ENCODE results near the gene MCM7. TPM values are rescaled to one million over a fixed set of nuclear protein-coding genes. Genes with fewer than 3 reads are reported as not detected.
A peak's percentile ranks its signal among the peaks of the same experiment; 100 is the strongest.

Gene MCM7
- total and polyA plus RNA-seq, 5 experiments from 2014 or later: 28.7 to 161 (median 46.6) TPM

GRCh38 chr7:100059251-100059739 lies 41.9 kb downstream of the MCM7 start:
- DNase-seq: no peak
- Mint-ChIP-seq H3K27ac (no peak overlapping the region), H3K27me3 (no peaks in the 10 kb centered on the region), H3K4me1 (peaks cover 0 to 2% (median 0%) of the 10 kb centered on the region in 4 donors), H3K36me3 (peaks cover 0 to 44% (median 6%) of the 10 kb centered on the region in 3 donors), H3K4me3 (no peak overlapping the region), H3K9me3 (no peaks in the 10 kb centered on the region)
- POLR2A ChIA-PET: interaction anchor here (0.8 kb wide), 1 partner anchor 16 kb away, joined by 3 read pairs; no protein-coding TSS in a partner anchor
- ATAC-seq: no peak

- Mint-ChIP-seq H3K27ac (no peak overlapping the region), H3K4me3 (no peak overlapping the region), H3K9me3 (no peaks in the 10 kb centered on the region), H3K4me1 (peaks cover 0 to 2% (median under 1%) of the 10 kb centered on the region in 4 donors), H3K27me3 (no peaks in the 10 kb centered on the region), H3K36me3 (peaks cover 0 to 33% (median 0%) of the 10 kb centered on the region in 3 donors)
- no peak for DNase-seq
- ATAC-seq: no peak
- POLR2A ChIA-PET: no interaction called here
Observed at GRCh38 chr7:100057006-100057405, 44.2 kb downstream of the MCM7 start.

- H3K27ac Mint-ChIP-seq: no peak overlapping the region
- H3K27me3 Mint-ChIP-seq: no peaks in the 10 kb centered on the region
- ATAC-seq: peak in 1 of 2 donors; percentile 24
- H3K4me3 Mint-ChIP-seq: no peak overlapping the region
- H3K36me3 Mint-ChIP-seq: peaks cover 0 to 17% (median 0%) of the 10 kb centered on the region in 3 donors
- peak in 7 of 10 donors; percentile 7 to 55 (median 28) for DNase-seq
- H3K9me3 Mint-ChIP-seq: no peaks in the 10 kb centered on the region
- peaks cover 9 to 24% (median 16%) of the 10 kb centered on the region in 4 donors for H3K4me1 Mint-ChIP-seq
- POLR2A ChIA-PET: no interaction called here
Observed at GRCh38 chr7:100053215-100053614, 48.0 kb downstream of the MCM7 start.

DNA sequence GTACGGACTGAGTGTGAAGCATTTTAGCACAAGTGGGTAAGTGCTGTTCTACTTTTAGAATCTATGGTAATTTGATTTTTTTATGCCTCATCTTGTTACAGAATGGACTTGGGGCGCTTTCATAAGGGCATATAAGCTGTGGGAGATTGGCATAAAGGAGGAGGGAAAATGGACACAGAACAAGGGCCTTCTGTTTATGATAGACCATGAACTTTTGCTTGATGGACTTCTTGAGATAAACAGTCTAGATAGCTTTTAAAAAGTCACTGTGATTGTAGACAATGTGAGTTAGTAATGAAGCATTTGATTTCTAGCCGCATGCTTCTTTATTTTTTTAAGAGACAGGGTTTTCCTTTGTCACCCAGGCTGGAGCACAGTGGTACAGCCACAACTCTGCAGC lies 49.6 kb downstream of the MCM7 start:
- Mint-ChIP-seq H3K36me3 (peaks cover 0 to 2% (median 0%) of the 10 kb centered on the region in 3 donors), H3K9me3 (no peaks in the 10 kb centered on the region), H3K27me3 (no peaks in the 10 kb centered on the region), H3K27ac (peak overlapping the region in 4 of 10 donors; percentile 40 to 80 (median 56)), H3K4me1 (peaks cover 7 to 24% (median 16%) of the 10 kb centered on the region in 4 donors), H3K4me3 (peak overlapping the region; percentile 31 to 76 (median 56))
- DNase-seq (no peak), ATAC-seq (no peak)
- POLR2A ChIA-PET: interaction anchor here (0.6 kb wide), 1 partner anchor 57 kb away, joined by 3 read pairs; no protein-coding TSS in a partner anchor

- ATAC-seq (peak; percentile 89 to 91), DNase-seq (peak; percentile 64 to 89 (median 76))
- H3K27ac Mint-ChIP-seq: peak within 1 kb of the TSS; percentile 90 to 99 (median 98)
- H3K9me3 Mint-ChIP-seq: no peaks in the 10 kb centered on the region
- no peaks in the 10 kb centered on the region for H3K27me3 Mint-ChIP-seq
- POLR2A ChIA-PET: interaction anchor here (0.6 to 1.6 kb wide), 13 partner anchors 9 to 491 kb away, joined by 3 to 7 read pairs (median 3); partner anchors contain the start of genes LAMTOR4, MBLAC1, ZKSCAN1 and ZNF655
- H3K36me3 Mint-ChIP-seq: peaks cover 0 to 2% (median 0%) of the 10 kb centered on the region in 3 donors
- H3K4me1 Mint-ChIP-seq: peaks cover 8 to 26% (median 18%) of the 10 kb centered on the region in 4 donors
- H3K4me3 Mint-ChIP-seq: peak within 1 kb of the TSS; percentile 88 to 98 (median 94)
Observed at GRCh38 chr7:100049441-100050291, 51.5 kb downstream of the MCM7 start, which contains the start of gene ZSCAN21. Gene ZSCAN21, plus strand, starts transcription at chr7:100049774. Its CDS starts 7,233 bp downstream, at chr7:100057007.

DNA sequence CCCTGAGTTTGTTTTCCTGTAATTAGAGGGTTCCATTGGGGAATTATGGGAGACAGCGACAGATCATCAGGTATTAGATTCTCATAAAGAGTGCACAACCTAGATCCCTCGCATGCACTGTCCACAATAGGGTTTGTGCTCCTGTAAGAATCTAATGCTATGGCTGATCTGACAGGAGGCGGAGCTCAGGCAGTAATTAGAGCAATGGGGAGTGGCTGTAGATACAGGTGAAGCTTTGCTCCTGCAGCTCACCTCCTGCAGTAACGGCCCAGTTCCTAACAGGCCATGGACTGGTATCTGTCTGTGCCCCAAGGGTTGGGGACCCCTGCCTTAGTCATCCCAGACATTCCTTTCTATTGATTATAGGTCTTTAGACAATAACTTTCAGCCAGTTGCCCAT lies 52.5 kb downstream of the MCM7 start:
- H3K36me3 Mint-ChIP-seq: peaks cover 0 to 2% (median 0%) of the 10 kb centered on the region in 3 donors
- no peaks in the 10 kb centered on the region for H3K9me3 Mint-ChIP-seq
- H3K27ac Mint-ChIP-seq: peak overlapping the region; percentile 16 to 99 (median 97)
- H3K4me3 Mint-ChIP-seq: peak overlapping the region; percentile 39 to 98 (median 94)
- peaks cover 9 to 27% (median 19%) of the 10 kb centered on the region in 4 donors for H3K4me1 Mint-ChIP-seq
- no peak for DNase-seq
- POLR2A ChIA-PET: interaction anchor here (1.0 to 1.6 kb wide), 5 partner anchors 27 to 100 kb away, joined by 3 to 7 read pairs (median 5); partner anchors contain the start of genes LAMTOR4 and ZKSCAN1
- no peak for ATAC-seq
- H3K27me3 Mint-ChIP-seq: no peaks in the 10 kb centered on the region

GRCh38 chr7:100044718-100045117 lies 56.5 kb downstream of the MCM7 start:
- Mint-ChIP-seq H3K36me3 (no peaks in the 10 kb centered on the region), H3K27me3 (no peaks in the 10 kb centered on the region), H3K9me3 (no peaks in the 10 kb centered on the region), H3K4me1 (peaks cover 5 to 33% (median 24%) of the 10 kb centered on the region in 4 donors), H3K4me3 (peak overlapping the region in 4 of 10 donors; percentile 6 to 30 (median 8)), H3K27ac (peak overlapping the region in 2 of 10 donors; percentile 24 to 53)
- DNase-seq: no peak
- ATAC-seq: no peak
- POLR2A ChIA-PET: interaction anchor here (0.7 kb wide), 2 partner anchors 37 to 669 kb away, joined by 3 to 4 read pairs; no protein-coding TSS in a partner anchor

Small RNA genes within 50 kb of the gene (microRNA-seq; reads per million reads assigned to microRNA genes)
- gene MIR106B (ENCODE audit: borderline microRNAs expressed) (5,476 reads per million, percentile 93 among the genes with 10 or more reads in this experiment), gene MIR25 (ENCODE audit: borderline microRNAs expressed) (1,036 reads per million, percentile 84 among the genes with 10 or more reads in this experiment), gene MIR93 (ENCODE audit: borderline microRNAs expressed) (2,656 reads per million, percentile 91 among the genes with 10 or more reads in this experiment)

Other genes starting within 250 kb of the MCM7 start
- gene OR2AE1, start 224.4 kb downstream of the MCM7 start, total RNA-seq: 1 to 10 TPM; 1.1 to 1.3 TPM
- gene OR2AE1, start 224.4 kb downstream of the MCM7 start, polyA plus RNA-seq: not detected
- 10 to 100 TPM; 68.4 to 70.6 TPM for gene TRIM4, start 181.9 kb downstream of the MCM7 start, total RNA-seq
- gene TRIM4, start 181.9 kb downstream of the MCM7 start, polyA plus RNA-seq: 10 to 100 TPM; 22.2 to 32.2 (median 31.0) TPM
- 1 to 10 TPM; 1.6 to 1.7 TPM for gene GJC3, start 171.8 kb downstream of the MCM7 start, total RNA-seq
- 1 to 10 TPM in 1 of 3 donors, under 1 TPM in 1, not detected in 1; 0.42 to 2.0 TPM for gene GJC3, start 171.8 kb downstream of the MCM7 start, polyA plus RNA-seq
- gene AZGP1, start 125.4 kb downstream of the MCM7 start, total RNA-seq: not detected
- gene AZGP1, start 125.4 kb downstream of the MCM7 start, polyA plus RNA-seq: not detected
- 100 to 1,000 TPM; 104 to 108 TPM for gene ZKSCAN1, start 85.8 kb downstream of the MCM7 start, total RNA-seq
- 10 to 100 TPM; 39.1 to 63.6 (median 47.1) TPM for gene ZKSCAN1, start 85.8 kb downstream of the MCM7 start, polyA plus RNA-seq
- 10 to 100 TPM in 1 of 2 experiments, 1 to 10 TPM in 1; 8.3 to 10.5 TPM for gene ZSCAN21, start 51.6 kb downstream of the MCM7 start, total RNA-seq
- gene ZSCAN21, start 51.6 kb downstream of the MCM7 start, polyA plus RNA-seq: 10 to 100 TPM in 1 of 3 donors, 1 to 10 TPM in 2; 5.2 to 11.2 (median 8.2) TPM
- 10 to 100 TPM; 42.7 to 48.8 TPM for gene ZNF3, start 19.7 kb downstream of the MCM7 start, total RNA-seq
- gene ZNF3, start 19.7 kb downstream of the MCM7 start, polyA plus RNA-seq: 10 to 100 TPM; 17.4 to 28.4 (median 20.2) TPM
- 10 to 100 TPM; 72.0 to 80.2 TPM for gene COPS6, start 12.4 kb downstream of the MCM7 start, total RNA-seq
- 100 to 1,000 TPM; 107 to 145 (median 121) TPM for gene COPS6, start 12.4 kb downstream of the MCM7 start, polyA plus RNA-seq
- 10 to 100 TPM in 1 of 2 experiments, 1 to 10 TPM in 1; 7.5 to 10.9 TPM for gene AP4M1, start 246 bp upstream of the MCM7 start, total RNA-seq
- 1 to 10 TPM; 1.7 to 3.6 (median 2.3) TPM for gene AP4M1, start 246 bp upstream of the MCM7 start, polyA plus RNA-seq
- 10 to 100 TPM; 61.6 to 68.7 TPM for gene TAF6, start 18.0 kb upstream of the MCM7 start, total RNA-seq
- 10 to 100 TPM; 21.3 to 39.0 (median 31.5) TPM for gene TAF6, start 18.0 kb upstream of the MCM7 start, polyA plus RNA-seq
- gene CNPY4, start 18.2 kb upstream of the MCM7 start, total RNA-seq: 10 to 100 TPM; 99.0 to 99.6 TPM
- gene CNPY4, start 18.2 kb upstream of the MCM7 start, polyA plus RNA-seq: 10 to 100 TPM; 19.8 to 23.5 (median 20.6) TPM
- 1 to 10 TPM; 5.6 to 7.2 TPM for gene MBLAC1, start 25.6 kb upstream of the MCM7 start, total RNA-seq
- 1 to 10 TPM; 2.1 to 2.3 (median 2.1) TPM for gene MBLAC1, start 25.6 kb upstream of the MCM7 start, polyA plus RNA-seq
- 100 to 1,000 TPM; 170 to 206 TPM for gene LAMTOR4, start 47.5 kb upstream of the MCM7 start, total RNA-seq
- gene LAMTOR4, start 47.5 kb upstream of the MCM7 start, polyA plus RNA-seq: 100 to 1,000 TPM; 403 to 435 (median 430) TPM
- gene TRAPPC14, start 57.3 kb upstream of the MCM7 start, total RNA-seq: 100 to 1,000 TPM; 103 to 109 TPM
- gene TRAPPC14, start 57.3 kb upstream of the MCM7 start, polyA plus RNA-seq: 1 to 10 TPM; 2.1 to 4.5 (median 2.4) TPM
- 10 to 100 TPM; 37.0 to 39.1 TPM for gene GAL3ST4, start 67.2 kb upstream of the MCM7 start, total RNA-seq
- gene GAL3ST4, start 67.2 kb upstream of the MCM7 start, polyA plus RNA-seq: 1 to 10 TPM; 4.0 to 6.5 (median 5.4) TPM
- 10 to 100 TPM; 39.0 to 40.1 TPM for gene GPC2, start 76.0 kb upstream of the MCM7 start, total RNA-seq
- gene GPC2, start 76.0 kb upstream of the MCM7 start, polyA plus RNA-seq: 1 to 10 TPM in 1 of 3 donors, under 1 TPM in 2; 0.09 to 1.1 (median 0.42) TPM
- gene STAG3, start 76.5 kb upstream of the MCM7 start, total RNA-seq: 10 to 100 TPM; 12.0 to 12.1 TPM
- gene STAG3, start 76.5 kb upstream of the MCM7 start, polyA plus RNA-seq: 1 to 10 TPM; 6.0 to 8.6 (median 6.9) TPM
- 10 to 100 TPM; 81.5 to 83.8 TPM for gene PVRIG, start 118.6 kb upstream of the MCM7 start, total RNA-seq
- 10 to 100 TPM; 79.1 to 85.4 (median 84.7) TPM for gene PVRIG, start 118.6 kb upstream of the MCM7 start, polyA plus RNA-seq
- gene SPDYE3, start 206.3 kb upstream of the MCM7 start, total RNA-seq: not detected
- 10 to 100 TPM in 1 of 3 donors, 1 to 10 TPM in 2; 4.8 to 10.9 (median 7.7) TPM for gene SPDYE3, start 206.3 kb upstream of the MCM7 start, polyA plus RNA-seq